Gastrocnemius medialis (tissue), 4 donors: ENCODE measurements around the gene AQP5.

Experiments
- POLR2A ChIP-seq, 2 donors: fragments of 450-650 bp; IDR thresholded peaks; one replicate each; pipeline ENCODE4 v1.6.1; 2017; ENCODE audit warnings: antibody characterized with exemption in 2 of 2, mild to moderate bottlenecking in 2 of 2, moderate library complexity in 2 of 2
- TF ChIP-seq, protein P1 (sequence below), 5 experiments: fragments of 450-650 bp in 3 of 5; fragments of 200-600 bp in 2 of 5; sonication (generic) in 2 of 5; IDR thresholded peaks in 4 of 5; conservative IDR thresholded peaks in 1 of 5; 1 replicate in 4 of 5; 2 replicates in 1 of 5; pipeline ENCODE4 v1.5.1; 2016 to 2019; ENCODE audit warnings: antibody characterized with exemption in 5 of 5, mild to moderate bottlenecking in 3 of 5, moderate library complexity in 3 of 5

DNA sequence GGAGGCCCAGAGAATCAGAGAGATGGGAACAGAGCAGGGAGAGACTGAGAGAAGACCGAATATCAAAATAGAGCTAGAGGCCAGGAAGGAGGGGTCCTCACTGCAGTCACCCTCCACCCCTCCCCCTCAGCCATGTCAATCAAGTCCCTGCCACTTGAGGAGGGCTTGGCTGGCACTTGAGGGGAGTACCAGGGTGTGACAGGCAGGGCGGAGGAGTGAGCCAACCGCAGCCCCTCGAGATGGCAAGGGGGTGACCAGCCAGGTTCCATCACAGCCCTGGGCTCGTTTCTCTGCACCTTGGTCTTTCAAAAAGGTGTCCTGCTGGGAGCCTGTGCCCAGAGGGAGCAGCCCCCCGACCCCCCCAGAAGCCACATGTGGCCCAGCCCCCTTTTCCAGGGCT lies 4.2 kb downstream of the AQP5 start:
- TF ChIP-seq POLR2A (IDR thresholded peaks at IDR 0.05) = no peak
- TF ChIP-seq, protein P1, sequence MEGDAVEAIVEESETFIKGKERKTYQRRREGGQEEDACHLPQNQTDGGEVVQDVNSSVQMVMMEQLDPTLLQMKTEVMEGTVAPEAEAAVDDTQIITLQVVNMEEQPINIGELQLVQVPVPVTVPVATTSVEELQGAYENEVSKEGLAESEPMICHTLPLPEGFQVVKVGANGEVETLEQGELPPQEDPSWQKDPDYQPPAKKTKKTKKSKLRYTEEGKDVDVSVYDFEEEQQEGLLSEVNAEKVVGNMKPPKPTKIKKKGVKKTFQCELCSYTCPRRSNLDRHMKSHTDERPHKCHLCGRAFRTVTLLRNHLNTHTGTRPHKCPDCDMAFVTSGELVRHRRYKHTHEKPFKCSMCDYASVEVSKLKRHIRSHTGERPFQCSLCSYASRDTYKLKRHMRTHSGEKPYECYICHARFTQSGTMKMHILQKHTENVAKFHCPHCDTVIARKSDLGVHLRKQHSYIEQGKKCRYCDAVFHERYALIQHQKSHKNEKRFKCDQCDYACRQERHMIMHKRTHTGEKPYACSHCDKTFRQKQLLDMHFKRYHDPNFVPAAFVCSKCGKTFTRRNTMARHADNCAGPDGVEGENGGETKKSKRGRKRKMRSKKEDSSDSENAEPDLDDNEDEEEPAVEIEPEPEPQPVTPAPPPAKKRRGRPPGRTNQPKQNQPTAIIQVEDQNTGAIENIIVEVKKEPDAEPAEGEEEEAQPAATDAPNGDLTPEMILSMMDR (IDR thresholded peaks at IDR 0.05 in 4 of 5, conservative IDR thresholded peaks at IDR 0.05 in 1 of 5) = no peak
